Suppressor macrophage treated with lipopolysaccharide for 1 hour (primary cell): Measurements from ENCODE around the gene FAM234A.
"Not testable (repeated sequence)": the region's sequence is repeated elsewhere in the genome, so short reads cannot be mapped to it uniquely, and the experiment has no call there.

Experiments
- DNase-seq, 3 donors: peaks; one replicate each; pipeline ENCODE4 v3.0.0-alpha.2; 2020 to 2022

FAM234A gene

DNA sequence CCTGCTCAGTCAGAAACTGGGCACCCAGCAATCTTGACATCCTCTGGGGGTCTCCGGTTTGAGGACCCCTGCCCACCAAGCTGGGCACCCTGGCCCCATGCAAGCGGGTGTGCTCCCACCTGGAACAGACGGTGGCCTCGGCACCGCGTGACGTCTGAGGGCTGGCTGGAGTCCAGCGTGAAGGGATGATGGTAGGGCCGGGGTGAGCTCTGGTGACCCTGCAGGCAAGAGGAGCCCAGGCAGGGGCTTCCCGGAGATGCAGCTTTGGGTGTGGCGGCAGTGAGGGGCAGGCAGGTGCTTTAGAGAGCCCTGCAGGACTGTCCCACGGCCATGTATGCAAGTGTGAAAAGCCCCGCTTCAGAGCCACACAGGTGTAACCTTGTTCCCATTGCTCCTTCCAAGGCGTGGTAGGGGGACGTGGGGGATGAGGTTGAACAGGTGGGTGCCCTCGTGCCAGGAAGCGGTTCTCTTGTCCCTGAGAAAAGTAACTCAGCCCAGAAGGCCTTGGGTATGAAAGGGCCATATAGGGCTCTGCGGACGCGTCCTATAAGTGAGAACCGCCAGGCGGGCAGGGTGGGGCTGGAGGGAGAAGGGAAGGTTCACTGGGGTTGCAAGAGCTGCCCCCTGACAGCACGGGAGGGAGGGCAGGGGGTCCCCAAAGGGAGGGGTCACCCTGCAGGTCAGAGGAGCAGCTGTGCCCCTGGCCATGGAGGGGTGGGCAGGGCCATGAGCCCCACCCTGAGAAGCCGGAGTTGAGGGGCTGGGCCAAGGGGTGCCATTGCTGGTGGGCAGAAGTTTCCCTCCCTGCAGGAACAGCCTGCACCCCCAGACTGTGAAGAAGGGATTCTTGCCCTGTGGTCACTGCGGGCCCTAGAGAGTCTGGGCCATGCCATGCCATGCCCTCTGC lies 31.9 kb downstream of the FAM234A start:
- no peak for DNase-seq

DNA sequence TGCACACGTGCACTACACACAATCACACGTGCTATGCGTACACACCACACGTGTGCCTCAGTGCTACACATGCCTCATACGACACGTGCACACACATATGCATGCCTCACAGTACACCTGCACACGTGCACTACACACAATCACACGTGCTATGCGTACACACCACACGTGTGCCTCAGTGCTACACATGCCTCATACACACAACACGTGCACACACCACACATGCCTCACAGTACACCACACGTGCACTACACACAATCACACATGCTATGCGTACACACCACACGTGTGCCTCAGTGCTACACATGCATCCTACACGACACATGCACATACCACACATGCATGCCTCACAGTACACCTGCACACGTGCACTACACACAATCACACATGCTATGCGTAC lies 32.9 kb downstream of the FAM234A start:
- DNase-seq, result not testable (repeated sequence)

DNA sequence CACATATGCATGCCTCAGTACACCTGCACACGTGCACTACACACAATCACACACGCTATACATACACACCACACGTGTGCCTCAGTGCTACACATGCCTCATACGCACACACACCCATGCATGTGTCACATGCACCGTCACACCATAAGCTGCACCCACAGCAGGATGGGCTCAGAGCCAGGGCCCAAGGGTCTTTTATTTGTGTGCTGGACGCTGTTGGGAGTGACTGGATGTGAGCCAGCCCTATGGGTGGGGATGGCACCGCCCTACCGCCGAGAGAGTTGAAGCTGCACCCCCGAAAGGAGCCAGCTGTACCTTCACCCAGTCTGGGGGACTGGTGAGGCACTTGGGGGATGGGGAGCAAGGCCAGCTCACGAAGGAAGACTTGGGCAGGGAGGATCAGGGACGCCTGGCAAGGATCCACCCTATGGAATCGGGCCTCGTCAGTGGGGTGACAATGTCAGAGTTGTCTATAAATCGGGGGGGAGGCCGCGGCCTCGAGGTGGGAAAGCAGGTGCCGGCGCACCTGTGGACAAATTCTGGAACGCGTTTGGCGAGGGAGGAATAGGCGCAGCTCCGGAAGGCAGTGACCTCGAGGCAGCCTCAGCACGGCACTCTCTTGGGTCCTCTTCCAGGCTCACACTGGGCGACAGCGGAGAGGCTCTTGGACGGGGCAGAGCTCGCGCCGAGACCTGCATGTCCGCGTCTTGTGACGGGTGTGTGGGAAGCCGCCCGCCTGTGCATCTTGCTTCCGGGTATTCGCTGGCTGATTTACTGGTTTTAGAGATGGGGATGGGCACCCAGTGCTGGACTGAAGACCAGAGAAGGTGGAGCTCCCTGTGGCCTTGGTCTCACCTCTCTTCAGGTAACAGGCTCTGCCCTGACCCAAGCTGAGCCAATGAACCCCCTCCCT lies 33.8 kb downstream of the FAM234A start:
- no peak for DNase-seq

DNA sequence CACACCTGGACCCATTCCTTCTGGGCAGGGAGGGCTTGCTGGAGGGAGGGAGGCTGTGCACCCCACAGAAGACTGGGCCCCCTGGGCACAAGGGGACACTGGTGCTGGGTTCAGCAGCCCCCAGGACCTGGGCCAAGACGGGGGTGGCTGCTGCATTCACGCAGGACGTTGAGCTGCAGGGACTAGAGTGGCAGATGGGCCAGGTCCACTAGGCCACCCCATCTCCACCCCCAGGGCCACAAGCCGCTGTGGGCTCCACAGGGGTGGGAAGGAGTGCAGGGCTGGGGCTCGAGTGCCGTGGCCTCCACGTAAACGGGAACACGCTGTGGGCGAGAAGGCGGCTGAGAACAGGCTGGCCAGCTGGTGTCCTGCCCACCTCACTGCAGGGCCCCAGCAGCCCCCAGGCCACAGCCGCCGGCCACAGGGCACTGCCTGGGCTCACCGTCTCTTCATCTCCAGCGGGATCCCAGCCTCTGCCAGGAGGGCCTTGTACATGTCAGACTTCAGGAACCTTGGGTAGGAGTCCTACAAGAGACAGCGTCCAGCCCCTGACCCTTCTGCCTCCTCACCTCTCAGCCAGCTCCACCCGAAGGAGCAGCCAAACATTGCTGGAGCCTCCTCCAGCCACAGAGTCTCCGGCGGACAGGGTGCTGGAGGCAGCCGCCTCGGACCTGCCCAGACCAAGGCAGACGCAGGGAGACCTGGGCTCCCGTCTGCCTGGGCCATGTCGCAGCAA lies 34.6 kb downstream of the FAM234A start:
- DNase-seq, result no peak

DNA sequence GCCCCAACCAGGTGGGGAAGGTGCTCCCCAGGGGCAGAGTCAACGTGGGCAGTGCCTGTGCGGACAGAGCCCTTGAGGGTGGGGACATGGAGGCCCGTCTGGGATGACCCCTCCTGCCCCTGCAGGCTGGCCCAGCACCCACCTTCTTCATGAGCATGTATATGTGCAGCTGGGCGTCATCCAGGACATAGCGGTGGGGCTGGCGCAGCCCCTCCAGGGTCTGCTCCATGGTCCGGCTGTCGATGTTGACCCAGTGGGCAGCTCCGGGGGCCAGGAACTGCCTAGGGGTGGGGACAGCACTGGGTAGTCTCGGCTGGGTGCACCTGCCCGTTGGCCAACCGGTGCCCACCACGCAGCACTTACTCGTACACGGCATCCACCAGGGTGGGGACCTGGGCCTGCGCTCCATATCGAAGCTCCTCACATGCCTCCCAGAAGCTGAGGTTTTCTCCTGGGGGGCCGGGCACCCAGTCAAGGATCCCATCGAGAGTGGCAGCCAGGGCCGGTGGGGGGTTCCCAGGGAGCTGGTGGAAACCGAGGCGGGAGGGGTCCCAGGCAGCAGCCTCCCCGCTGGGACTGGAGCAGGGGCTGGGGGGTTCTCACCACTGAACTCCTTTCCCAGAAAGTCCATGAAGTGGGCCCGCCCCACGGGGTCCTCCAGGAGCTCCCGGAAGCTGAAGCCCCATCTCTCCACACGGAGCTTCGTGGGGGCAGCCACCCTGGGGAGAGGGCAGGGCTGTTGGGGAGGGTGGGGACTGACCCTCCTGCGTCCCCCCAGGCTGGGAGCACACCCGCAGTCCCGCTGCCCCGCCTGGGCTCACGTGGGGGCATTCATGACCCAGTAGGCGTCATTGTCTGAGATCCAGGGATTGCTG lies 36.0 kb downstream of the FAM234A start:
- no peak for DNase-seq

DNA sequence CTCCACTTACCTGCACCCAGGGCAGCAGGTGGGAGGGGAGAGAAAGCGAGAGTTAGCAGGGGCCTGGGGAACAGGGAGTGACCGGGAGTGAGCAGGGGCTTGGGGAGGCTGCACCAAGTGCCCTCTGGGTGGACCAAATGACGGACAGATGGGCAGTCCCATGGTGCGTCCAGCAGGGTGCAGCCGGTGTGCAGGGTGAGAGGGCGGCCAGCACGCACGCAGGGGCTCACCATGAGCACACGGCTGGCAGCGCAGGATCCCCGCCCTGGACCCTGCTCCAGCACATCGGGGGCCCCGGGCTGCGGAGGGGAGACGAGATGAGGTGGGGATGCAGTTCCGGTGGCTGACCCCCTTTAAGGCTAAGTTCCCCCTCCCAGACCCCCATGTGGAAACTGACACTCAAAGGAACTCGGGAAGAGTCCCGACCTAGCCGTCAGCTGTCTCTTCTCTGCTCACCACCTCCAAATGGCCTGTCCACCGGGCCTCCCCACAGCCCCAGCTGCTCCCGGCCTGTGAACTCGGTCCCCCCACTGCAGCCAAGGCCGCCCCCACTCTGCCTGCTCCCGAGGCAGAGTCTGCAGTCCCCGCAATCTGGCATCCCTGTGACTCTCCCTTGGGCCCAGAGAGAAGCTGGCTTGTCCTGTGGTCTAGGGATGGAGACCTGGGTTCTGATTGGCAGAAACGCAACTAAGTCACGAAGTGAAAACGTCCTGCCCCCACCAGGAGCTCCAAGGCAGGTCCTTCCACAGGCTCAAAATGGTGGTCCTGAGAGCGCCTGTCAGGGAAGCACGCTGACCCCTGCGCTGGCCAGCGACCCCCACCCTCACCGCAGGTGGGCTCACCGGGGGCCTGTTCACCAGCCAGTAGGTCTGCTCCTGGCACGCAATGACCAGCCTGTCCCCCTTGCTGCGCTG lies 38.3 kb downstream of the FAM234A start:
- no peak for DNase-seq

DNA sequence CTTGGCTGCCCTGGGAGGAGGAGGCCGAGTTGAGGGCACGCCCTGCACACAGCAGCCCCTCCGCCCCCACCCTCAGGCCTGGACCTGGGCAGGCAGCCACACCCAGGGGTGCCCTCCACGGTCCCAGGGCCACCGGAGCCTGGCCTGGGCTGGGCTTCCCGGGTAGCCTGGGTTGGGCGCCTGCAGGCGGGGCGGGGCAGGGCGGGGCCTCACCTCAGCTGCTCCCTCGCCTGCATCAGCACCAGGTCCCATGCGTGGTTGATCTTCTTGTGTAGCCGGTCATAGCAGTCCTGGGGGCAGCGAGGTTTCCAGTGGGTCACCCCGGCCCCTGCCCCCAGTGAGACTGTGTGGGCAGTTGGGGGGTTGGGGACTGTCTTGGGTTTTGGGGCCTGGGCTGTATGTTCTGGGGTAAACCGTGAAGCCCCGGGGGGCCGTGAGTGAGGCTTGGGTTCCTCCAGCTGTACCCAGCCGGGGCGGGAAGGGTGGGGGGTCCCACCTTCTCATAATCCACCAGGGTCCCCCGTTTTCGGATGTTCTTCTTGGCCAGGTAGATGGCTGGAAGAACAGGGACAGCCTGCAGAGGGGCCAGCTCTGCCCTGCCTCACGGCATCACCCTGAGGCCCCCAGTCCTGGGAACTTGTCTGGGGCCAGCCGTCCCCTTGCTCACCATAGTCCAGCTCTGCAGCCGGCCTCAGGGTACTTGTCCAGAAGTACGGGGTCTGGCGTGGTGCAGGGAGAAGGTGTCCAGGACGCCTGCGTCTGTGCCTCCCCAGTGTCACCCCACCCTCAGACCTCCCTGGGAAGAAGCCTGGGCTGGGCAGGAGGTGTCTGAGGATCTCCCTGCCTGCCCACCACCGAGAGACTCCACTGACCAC lies 39.2 kb downstream of the FAM234A start:
- DNase-seq, result no peak

DNA sequence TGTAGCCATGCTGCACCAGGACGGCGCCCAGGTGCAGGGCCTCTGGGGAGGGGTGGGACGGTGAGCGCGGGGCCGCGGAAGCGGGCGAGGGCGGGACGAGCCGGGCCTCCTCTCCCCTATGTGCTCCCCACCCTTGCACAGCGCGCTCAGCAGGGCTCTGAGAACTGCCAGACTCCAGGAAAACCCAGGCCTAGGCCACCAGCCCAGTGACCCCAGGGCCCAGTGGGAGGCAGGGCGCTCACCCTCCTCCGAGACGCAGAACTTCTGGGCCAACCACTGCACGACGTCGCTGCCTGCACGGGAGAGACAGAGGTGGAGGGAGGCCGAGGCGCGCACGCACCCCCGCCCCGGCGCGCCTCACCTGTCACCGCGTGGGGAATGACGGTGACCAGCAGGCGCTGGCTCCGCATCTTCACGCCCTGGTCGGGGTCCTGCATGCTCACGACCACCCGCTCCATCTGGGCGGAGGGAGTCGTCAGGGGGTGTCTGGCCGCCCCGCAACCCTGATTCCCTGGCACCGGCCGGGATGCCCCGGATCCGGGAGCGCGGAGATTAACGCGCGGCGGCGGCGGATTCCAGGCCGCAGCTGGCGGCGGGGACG lies 40.5 kb downstream of the FAM234A start:
- DNase-seq, result peak in 1 of 3 donors; percentile 26

DNA sequence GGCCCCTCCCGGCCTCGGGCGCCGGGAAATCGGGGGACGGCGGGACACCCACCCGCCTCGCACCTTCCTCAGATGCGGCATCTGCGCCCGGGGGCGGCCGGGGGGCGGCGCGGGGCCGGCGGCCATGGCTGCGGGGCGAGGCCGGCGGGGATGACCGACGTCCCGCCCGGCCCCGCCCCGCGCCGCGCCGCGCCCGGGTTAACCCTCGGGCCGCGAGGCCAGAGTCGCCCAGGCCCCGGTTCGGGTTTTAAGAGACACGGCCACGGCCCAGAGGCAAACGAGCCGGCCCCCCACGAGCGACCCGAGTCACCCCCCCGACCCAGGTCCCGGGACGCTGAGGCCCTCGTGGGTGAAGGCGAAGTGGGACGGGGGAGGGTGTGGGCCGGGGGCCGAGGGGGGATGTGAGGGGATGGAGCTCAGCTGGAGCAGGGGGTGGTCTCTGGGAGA lies 41.2 kb downstream of the FAM234A start, which contains the start of gene RGS11:
RGS11 (minus strand) TSS at position 159 of the 447 bp plus-strand sequence; CDS start at position 126, 33 bp downstream.
- DNase-seq, result peak in 1 of 3 donors; percentile 36

DNA sequence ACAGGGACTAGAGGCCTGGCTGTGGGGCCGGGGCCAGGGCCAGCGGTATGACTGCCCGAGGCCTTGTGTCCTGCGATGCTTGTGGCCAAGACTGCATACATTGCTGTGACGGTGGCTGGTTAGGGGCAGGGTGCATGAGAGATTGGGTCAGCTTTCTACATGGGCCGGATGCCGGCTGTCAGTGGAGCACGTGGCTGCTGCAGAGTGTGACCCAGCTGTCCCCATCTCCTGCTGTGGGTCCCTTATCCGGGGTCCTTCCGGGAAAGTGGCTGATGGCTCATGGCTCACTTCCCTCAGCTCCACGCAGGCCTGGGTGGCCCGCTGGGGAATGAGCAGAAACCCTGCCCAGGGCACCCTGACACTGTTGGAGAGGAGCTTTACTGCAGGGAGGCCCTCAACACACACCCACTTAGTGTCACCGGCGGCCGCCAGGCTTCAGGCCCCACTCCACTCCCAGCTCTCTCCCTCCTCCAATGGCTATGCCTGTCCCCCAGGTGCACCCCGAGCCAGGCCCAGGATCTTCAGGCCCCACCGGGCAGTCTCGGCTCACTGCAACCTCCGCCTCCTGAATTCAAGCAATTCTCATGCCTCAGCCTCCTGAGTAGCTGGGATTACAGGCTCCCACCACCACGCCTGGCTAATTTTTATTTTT lies 41.9 kb downstream of the FAM234A start:
- DNase-seq, result no peak

DNA sequence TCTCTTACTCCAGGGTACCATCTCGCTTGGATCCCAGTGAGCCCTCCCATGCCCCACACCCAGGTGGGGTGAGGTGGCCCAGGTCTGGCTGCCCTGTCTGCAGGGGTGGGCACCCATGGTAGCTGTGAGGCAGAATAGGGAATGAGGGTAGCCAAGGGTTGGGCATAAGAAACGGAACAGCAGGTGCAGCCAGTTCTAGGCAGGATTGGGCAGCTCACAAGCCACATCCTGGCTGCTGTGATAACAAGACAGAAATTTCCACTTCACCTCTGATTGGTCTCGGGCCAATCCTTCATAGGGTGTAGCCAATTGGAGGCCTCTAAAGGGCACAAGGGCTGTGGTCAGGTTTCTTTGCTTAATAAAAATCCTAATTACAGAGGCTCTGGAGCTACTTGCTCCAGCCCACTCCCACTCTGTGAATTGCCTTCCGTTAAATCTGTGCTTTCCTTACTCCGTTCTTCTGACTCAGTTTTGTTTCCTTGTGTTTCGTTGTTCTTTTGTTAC lies 44.3 kb downstream of the FAM234A start:
- DNase-seq, result no peak

DNA sequence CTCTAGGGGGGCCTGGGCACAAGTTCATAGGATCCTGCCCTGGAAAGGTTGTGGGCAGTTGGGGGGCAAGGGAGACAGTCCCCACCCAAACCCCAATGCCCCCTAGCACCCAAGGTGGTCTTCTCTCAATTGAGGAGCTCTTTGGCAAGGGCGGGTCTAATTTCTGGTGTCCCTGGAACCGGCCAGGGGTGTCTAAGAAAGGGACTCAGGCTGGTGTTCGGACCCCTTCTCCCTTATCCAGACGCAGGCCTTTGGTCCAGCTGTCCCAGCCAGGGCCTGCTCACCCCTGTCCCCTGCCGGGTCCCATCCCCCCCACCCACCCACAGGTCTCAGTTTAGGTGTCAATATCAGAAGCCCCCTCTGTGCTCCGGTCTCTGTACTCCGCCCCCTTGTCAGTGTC lies 44.9 kb downstream of the FAM234A start:
- no peak for DNase-seq

DNA sequence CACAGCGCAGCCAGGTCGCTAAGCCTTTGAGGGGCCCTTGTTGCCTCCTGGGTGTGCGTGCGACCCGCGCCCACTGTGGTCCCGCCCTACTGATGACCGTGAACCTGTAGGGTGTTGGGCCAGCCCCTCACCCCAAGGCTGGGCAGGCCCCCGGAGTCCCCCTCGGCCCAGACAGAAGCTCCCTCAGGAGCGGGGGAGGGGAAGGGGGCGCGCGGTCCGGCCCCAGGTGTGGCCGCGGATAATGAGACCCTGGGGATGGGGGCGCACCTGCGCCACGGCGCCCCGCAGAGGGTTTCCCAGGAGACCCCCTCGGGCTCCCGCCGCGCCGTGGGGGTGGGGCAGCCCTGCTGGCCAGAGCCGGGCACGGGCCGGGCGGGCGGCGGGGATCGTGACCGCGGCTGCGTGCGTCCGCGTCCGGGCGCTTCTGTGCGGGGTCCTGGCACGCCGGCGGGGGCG lies 45.4 kb downstream of the FAM234A start:
- DNase-seq, result no peak

DNA sequence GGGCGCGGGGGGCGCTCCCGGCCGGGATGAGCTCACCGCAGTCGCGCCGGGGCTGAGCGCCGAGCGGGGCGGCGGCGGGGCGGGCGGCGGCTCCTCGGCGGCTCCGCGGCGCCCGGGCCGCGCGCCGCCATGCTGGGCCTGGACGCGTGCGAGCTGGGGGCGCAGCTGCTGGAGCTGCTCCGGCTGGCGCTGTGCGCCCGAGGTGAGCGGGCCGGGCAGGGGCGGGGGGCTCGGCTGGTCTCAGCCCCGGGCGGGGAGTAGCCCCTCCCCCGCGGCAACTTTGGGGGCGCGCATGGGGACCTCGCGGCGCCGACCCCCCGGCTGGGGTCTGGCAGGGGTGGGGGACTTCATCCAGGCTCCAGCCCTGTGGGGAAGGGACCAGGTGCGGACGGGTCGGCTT lies 45.9 kb downstream of the FAM234A start, which contains the start of gene ARHGDIG:
ARHGDIG (plus strand) TSS at position 40 of the 400 bp plus-strand sequence; CDS start at position 130, 90 bp downstream.
- peak in 1 of 3 donors; percentile 22 for DNase-seq

DNA sequence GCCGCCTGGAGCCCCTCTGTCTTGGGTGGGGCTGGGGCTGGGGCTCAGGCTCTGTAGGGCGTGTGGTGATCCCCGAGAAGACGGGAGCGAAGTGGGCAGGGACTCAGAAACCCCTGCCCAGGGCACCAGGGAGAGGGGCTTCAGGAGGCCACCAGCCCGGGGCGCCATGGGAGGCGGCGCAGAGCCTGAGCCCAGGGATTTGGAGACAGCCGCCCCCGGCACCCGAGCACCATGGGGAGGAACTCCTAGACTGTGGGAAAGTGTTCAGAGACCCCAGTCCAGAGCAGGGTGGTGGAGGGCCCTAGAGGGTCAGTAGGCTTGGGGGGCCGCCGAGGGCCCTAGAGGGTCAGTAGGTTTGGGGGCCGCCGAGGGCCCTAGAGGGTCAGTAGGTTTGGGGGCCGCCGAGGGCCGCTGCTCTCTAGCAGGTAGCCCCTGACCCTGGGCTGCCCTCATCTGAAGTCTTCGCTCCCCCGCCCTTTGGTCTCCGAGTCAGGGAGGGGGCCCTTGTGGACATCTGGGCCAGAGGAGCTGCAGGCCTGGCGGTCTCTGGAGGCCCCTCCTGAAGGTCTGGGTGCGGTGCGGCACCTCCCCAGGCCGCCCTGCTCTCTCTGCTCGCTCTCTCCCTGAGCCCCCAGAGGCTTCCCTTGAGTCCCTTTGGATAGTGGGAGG lies 46.5 kb downstream of the FAM234A start:
- DNase-seq, result no peak

DNA sequence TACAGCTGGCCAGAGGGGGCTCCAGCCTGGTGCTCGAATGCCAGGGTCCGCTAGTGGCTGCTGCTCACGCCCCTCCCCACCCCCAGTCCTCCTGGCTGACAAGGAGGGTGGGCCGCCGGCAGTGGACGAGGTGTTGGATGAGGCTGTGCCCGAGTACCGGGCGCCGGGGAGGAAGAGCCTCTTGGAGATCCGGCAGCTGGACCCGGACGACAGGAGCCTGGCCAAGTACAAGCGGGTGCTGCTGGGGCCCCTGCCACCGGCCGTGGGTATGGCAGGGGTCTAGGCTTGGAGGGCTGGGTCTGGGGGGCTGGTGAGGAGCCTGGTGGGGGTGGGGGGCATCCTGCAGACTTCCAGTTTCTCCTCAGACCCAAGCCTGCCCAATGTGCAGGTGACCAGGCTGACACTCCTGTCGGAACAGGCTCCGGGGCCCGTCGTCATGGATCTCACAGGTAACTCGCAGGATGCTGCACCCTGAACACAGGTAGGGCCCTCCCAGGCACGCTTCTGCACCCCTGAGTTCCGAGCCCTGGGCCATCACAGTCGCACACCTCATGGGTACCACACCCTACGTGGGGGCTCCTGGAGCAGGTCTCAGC lies 47.1 kb downstream of the FAM234A start:
- DNase-seq, result no peak

DNA sequence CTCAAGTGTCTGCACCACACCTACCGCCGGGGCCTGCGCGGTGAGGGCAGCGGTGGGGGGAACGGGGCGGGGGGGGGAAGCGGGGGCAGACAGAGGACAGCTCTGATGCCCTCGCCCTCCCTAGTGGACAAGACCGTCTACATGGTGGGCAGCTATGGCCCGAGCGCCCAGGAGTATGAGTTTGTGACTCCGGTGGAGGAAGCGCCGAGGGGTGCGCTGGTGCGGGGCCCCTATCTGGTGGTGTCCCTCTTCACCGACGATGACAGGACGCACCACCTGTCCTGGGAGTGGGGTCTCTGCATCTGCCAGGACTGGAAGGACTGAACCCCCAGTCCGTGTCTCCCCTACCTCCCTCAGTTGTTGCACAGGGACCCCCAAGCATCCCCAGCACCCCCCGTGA lies 47.9 kb downstream of the FAM234A start:
- no peak for DNase-seq
